Measurements from ENCODE around the gene WDR5. TPM values are rescaled to one million over a fixed set of nuclear protein-coding genes. Genes with fewer than 3 reads are reported as not detected.

WDR5 gene
- polyA plus RNA-seq, 1 experiment: 23.8 TPM

DNA sequence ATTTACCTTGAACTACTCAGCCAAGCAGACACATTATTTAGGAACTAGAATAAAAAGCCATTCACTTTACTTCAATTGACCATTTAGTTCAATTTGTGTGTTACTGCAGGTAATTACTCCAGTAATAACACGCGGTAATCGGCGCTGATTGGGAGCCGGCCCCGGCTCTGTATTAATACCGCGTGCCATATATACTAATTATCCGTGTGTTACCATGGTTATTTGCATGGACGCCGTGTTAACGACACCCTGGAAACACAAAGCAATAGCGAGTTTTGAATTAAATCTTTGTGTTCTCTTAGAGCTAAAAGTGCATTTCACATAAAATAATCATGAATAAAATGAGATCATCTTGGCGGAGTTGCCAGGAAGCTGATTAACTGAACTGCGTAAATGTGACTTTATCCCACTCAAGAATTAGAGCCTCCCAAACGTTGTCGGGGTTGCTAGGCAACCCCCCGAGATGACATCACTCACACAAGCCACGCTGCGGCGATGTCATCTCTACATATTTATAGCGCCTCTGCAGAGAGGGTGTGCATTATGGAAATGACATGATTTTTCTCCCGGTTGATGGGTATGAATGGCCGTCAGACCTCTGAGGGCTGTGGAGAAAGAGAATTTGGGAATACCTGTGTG is 69.9 kb downstream of the WDR5 start:
- H3K36me3 ChIP-seq (ENCODE audit: control insufficient read depth, insufficient read depth, low read length): no peaks in the 10 kb centered on the region
- TF ChIP-seq, protein P1, sequence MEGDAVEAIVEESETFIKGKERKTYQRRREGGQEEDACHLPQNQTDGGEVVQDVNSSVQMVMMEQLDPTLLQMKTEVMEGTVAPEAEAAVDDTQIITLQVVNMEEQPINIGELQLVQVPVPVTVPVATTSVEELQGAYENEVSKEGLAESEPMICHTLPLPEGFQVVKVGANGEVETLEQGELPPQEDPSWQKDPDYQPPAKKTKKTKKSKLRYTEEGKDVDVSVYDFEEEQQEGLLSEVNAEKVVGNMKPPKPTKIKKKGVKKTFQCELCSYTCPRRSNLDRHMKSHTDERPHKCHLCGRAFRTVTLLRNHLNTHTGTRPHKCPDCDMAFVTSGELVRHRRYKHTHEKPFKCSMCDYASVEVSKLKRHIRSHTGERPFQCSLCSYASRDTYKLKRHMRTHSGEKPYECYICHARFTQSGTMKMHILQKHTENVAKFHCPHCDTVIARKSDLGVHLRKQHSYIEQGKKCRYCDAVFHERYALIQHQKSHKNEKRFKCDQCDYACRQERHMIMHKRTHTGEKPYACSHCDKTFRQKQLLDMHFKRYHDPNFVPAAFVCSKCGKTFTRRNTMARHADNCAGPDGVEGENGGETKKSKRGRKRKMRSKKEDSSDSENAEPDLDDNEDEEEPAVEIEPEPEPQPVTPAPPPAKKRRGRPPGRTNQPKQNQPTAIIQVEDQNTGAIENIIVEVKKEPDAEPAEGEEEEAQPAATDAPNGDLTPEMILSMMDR (IDR thresholded peaks at IDR 0.05; ENCODE audit: insufficient read depth, low read depth, low read length): no peak
- no peak overlapping the region for H3K4me3 ChIP-seq (ENCODE audit: low read depth, low read length)
- H3K27me3 ChIP-seq (ENCODE audit: control insufficient read depth, insufficient read depth, low read length): peaks cover 4% of the 10 kb centered on the region
- no peak for DNase-seq (ENCODE audit: low read depth)
- ChIA-PET CTCF (interaction anchor here (1.0 to 1.9 kb wide), 2 partner anchors 10 to 35 kb away, joined by 4 read pairs; no protein-coding TSS in a partner anchor), POLR2A (no interaction called here)

DNA sequence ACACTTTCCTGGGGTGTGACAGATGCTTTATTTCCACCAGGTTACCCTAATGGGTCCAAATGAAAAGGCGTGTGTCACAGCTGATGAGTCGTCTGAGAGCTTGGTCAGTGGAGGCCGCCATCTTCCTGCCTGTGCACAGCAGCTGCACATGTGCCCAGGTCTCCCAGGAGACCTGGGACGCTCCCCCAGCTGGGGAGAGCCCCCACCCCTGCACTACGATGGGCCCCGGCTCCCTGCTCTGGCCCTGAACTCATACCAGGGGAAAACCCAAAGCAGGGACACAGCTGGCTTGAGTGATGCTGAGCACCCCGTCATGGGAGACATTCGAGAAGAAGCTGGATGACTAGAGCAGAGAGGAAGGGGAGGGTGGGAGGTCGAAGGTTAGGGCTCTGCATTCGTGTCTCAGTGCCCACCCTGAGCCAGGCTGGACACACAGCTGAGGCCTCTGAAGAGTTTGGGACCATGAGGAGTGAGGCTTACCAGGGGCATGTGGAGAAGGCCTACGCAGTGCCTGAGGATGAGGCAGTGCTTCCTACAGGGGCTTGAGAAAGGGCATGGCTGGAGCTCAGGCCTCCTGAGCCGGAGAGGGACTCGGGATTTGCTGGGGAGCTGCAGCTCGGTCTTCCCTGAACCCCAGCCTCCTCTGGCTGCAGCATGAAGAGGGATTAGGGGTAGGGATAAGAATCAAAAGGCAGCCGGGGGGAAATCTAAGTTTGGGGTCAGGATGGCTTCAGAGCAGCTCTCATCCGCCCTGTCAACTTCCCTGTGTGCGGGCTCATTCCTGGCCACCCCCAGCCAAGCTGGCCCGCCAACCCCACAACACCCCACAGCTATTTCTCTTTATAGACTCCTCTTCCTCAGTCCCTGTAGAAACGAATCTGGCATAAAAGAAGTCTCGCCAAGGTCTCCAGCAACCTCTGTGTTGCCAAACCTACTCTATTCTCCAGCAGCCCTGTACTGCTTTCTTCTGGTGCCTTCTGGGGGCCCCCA is 70.7 kb downstream of the WDR5 start:
- ChIA-PET POLR2A (no interaction called here), CTCF (interaction anchor here (0.6 to 1.9 kb wide), 3 partner anchors 9 to 237 kb away, joined by 4 read pairs; no protein-coding TSS in a partner anchor)
- TF ChIP-seq, protein P1 (IDR thresholded peaks at IDR 0.05; ENCODE audit: insufficient read depth, low read depth, low read length): no peak
- peaks cover 4% of the 10 kb centered on the region for H3K27me3 ChIP-seq (ENCODE audit: control insufficient read depth, insufficient read depth, low read length)
- DNase-seq (ENCODE audit: low read depth): no peak
- no peak overlapping the region for H3K4me3 ChIP-seq (ENCODE audit: low read depth, low read length)
- H3K36me3 ChIP-seq (ENCODE audit: control insufficient read depth, insufficient read depth, low read length): no peaks in the 10 kb centered on the region

DNA sequence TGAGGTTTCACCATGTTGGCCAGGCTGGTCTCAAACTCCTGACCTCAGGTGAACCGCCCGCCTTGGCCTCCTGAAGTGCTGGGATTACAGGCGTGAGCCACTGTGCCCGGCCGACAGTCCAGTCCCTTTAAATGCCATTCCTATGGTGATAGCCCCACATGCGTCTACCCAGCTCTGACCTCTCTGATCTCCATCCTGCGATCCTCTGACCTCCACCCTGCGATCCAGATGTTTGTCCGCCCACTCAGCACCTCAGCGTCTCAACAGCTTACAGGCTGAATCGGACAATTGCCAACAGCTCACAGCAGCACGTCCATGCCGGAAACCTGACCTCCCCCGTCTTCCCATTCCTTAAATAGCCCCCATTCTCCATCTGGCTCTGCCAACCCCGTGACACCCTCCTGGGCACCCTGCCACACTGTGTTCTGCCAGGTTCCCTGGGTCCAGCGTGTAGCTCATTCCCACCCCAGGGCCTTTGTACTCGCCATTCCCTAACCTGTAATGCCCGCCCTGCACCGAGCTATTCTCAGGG is 72.5 kb downstream of the WDR5 start:
- H3K27me3 ChIP-seq (ENCODE audit: control insufficient read depth, insufficient read depth, low read length): peaks cover 2% of the 10 kb centered on the region; the same call in 1 of the 2 replicates
- DNase-seq (ENCODE audit: low read depth): no peak
- TF ChIP-seq, protein P1 (IDR thresholded peaks at IDR 0.05; ENCODE audit: insufficient read depth, low read depth, low read length): no peak
- no peak overlapping the region for H3K4me3 ChIP-seq (ENCODE audit: low read depth, low read length)
- CTCF ChIA-PET: interaction anchor here (1.1 to 1.9 kb wide), 5 partner anchors 10 to 235 kb away, joined by 3 to 6 read pairs (median 4); no protein-coding TSS in a partner anchor
- no peaks in the 10 kb centered on the region for H3K36me3 ChIP-seq (ENCODE audit: control insufficient read depth, insufficient read depth, low read length)
- POLR2A ChIA-PET: no interaction called here

DNA sequence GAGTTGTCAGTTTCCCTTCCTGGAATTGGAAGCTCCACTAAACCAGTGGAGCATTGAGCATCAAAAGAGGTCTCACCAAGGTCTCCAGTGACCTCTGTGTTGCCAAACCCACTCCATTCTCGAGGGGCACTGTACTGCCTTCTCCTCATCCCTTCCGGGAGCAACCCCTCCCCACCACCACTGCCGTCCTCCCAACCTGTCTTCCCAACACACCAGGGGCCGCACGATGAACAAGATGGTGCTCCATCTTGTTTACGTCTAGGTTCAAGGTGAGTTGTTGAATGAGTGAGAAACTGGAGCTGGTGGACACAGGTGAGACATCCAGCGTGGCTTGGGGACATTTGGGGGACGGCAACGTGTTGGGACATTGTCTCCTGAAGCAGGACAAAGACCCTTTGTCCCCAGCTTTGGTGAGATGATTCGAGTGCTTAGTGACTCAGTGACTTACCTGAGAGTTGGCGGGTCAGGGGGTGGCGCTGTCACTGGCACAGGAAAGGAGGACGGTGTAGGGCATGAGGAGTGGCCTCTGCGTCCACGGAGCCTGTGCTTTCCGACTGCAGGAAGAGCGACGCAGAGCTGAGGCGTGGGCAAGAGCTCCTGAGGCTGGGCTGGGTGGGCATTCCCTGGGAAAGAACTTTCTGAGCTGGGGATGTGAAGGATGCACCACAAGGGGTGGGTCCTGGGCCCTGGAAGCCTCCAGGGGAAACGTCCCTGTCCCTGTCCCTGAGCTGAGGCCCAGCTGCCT is 73.3 kb downstream of the WDR5 start:
- ChIA-PET POLR2A (no interaction called here), CTCF (interaction anchor here (1.1 to 1.9 kb wide), 5 partner anchors 11 to 234 kb away, joined by 3 to 6 read pairs (median 4); no protein-coding TSS in a partner anchor)
- H3K4me3 ChIP-seq (ENCODE audit: low read depth, low read length): no peak overlapping the region

More for the DNA sequence above, 73.3 kb downstream of the WDR5 start:
- Histone ChIP-seq H3K36me3 (ENCODE audit: control insufficient read depth, insufficient read depth, low read length) (no peaks in the 10 kb centered on the region), H3K27me3 (ENCODE audit: control insufficient read depth, insufficient read depth, low read length) (no peaks in the 10 kb centered on the region)
- DNase-seq (ENCODE audit: low read depth): no peak
- TF ChIP-seq, protein P1 (IDR thresholded peaks at IDR 0.05; ENCODE audit: insufficient read depth, low read depth, low read length): no peak

Small RNA genes lying within 50 kb of the gene (small RNA-seq; reads per million reads assigned to genes)
- gene RNU6ATAC (ENCODE audit: insufficient read length, low read depth, low replicate concordance): 8.8 reads per million, percentile 74 among the genes with 10 or more reads in this experiment

Other genes starting within 250 kb of the WDR5 start
- gene VAV2, start 143.8 kb upstream of the WDR5 start, polyA plus RNA-seq (2011; rRNA removed): 9.0 and 9.9 TPM in 2 replicates
- gene BRD3OS, start 110.6 kb upstream of the WDR5 start, polyA plus RNA-seq (2011; rRNA removed): 16.4 and 23.5 TPM in 2 replicates
- gene BRD3, start 68.1 kb upstream of the WDR5 start, polyA plus RNA-seq (2011; rRNA removed): 5.1 and 6.6 TPM in 2 replicates
- not detected in 2 replicates for gene RNU6ATAC, start 28.5 kb downstream of the WDR5 start, polyA plus RNA-seq (2011; rRNA removed)
- 6.8 and 12.0 TPM in 2 replicates for gene RXRA, start 190.4 kb downstream of the WDR5 start, polyA plus RNA-seq (2011; rRNA removed)

All from BJ (cell line).